ENCODE data around the gene C1orf35.

C1orf35 gene

GRCh38 chr1:228109073-228109961, 6.2 kb upstream of the C1orf35 start, which contains the start of gene MRPL55:
Gene MRPL55 (minus strand): TSS chr1:228109299. CDS start chr1:228108260, 1,039 bp downstream.
- peak; percentile 95 for DNase-seq

DNA sequence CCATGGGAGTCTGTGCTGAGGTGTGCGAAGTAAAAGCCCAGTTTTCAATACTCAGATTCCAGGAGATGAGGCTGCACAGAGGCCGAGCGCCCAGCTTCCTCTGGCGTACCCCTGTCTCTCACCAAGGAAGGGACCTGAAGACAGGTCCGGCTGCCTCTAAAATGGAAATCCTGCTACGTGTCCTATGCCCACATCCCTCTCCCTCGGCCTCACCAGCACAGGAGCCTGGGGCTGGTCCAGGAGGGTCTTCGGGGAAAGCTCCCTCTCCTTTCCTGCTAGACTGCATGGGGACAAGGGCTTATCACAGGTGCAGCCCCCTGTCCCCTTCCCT, 5.6 kb upstream of the C1orf35 start:
- no peak for DNase-seq

DNA sequence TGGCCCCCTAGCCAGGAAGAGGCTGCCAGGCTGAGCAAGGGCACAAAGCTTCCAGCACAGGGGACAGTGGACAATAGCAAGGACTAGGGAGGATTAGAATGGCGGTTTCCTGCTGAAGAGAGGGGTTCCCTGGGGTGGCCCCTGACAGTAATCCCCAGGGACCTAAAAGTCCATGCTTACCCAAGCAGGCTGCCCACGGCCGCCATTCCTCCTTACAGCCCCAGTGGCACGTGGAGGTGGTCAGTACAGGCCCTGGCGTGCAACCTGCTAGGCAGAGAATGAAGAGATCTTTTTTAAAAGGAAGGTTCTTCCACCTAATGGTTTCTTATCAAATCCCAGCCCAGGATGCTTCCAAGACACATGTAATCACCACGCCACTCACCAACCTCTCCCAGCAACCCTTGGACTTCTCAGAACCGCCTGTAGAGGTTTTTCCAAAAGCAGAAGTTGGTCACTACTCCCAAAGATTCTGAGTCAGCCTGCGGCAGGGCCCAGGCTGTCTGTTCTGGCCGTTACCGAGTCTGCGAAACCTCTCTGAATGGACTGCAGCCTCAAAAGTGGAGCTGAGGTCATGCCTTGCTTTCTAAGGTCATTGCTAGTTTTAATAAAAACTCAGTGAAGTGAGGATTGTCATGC, 5.0 kb upstream of the C1orf35 start:
- no peak for DNase-seq

GRCh38 chr1:228107636-228108035, 4.5 kb upstream of the C1orf35 start:
- DNase-seq = no peak

GRCh38 chr1:228106800-228107054, 3.6 kb upstream of the C1orf35 start:
- DNase-seq = no peak

GRCh38 chr1:228105996-228106799, 3.1 kb upstream of the C1orf35 start:
- no peak for DNase-seq

DNA sequence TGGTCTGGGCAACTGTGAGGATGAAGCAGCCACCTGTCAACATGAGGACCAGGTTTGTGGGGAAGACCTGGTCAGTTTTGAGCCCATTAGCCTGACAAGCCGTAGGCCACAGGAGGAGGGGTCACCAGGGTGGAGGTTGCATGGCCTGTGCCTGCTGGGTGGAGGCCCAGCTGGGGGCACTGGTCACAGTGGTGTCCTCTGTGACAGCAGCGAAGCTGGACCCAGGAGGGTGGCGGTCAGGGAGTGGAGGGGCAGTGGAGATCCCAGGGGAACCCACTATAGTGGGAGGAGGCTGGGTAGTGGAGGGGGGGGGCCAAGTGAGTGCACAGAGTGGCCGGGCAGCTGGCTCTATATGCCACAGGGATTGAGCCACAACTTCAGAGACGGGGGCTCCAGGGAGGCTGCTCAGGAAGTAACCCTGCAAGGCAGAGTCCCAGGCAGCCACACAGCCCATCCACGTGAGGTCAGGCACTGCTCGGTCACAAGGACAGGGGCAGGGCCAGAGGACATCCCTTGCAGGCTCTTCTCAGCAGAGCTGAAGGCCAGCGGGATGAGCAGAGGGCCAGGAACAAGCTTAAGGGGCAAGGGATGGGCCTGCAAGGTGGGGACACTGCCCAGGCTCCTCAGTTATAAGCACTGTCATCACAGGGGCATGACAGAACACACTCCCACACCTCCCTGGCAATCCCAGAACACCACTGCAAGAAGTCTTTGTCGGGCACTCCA, 2.3 kb upstream of the C1orf35 start:
- no peak for DNase-seq

- DNase-seq = no peak
Observed at GRCh38 chr1:228104526-228105269, 1.6 kb upstream of the C1orf35 start.

- peak; percentile 51 for DNase-seq
Observed at GRCh38 chr1:228101994-228102790, 933 bp downstream of the C1orf35 start.

DNA sequence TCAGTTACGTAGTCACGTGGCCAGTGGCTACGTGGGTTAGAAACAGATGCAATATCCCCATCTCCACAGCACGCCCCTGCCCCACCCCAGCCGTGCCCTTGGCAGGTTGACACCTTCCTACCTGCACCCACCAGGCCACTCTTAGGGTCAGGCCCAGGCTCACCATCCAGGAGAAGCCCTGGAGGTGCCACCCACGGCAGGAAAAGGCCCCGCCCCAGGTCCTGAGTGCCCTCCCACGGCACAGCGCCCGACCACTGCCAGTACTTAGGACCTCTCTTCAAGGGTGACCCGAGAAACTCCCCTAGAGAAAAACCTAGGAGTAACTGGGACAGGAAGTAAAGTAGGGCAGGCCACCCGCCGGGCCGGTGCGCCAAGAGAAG, 1.5 kb downstream of the C1orf35 start:
- no peak for DNase-seq

DNA sequence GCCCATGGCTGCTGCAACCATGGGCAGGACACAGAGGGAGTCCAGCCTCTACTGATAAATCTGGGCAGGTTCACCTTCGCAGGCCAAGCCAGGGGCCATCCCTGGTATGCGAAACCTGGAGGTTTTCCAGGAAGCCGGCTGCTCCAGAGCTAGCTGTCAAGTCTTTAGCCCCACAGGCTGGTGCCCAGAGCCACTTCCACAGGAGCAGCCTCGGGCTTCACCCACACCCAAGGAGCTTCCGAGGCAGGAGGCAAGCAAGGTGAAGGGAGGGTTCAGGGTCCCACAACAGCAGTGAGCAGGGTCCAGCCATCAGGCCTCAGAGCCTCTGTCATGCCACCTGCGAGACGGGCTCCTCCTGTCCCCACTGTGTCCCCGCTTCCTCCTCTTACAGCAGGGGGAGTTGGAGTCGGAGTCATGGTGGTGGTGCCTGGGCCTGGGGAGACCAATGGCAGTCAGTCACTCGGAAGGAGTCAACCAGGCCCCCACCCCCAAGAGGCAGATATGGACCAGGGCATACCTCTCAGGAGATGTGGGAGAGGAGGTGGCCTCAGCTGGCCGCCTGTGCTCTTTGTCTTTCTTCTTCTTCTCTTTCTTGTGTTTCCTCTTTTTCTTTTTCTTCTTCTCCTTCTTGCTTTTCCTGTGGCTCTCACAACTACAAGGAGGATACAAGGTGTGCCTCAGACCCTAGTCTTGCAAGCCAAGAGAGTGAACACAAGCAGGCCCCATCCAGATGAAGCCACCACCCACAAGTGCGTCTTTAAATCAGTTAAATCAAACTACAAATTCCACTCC, 2.1 kb downstream of the C1orf35 start:
- no peak for DNase-seq

DNA sequence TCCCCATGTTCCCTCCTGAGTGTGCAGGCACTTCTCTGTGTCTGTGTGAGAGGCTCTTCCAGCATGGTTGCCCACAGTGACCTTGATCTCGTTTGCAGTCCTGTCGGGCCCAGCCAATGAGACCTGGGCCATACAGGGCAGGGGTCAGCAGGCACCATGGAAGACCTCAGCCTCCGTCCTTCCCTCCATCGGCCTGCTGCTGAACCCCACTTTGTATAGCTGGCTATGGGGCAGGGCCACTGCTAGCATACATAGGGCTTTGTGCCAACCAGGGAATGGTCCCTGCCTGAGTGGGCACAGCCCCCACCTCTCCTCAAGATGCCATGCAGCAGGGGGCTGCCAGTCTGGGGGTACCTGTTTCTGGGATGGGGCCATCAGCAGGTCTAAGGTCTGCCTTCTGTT, 3.8 kb downstream of the C1orf35 start:
- DNase-seq = no peak

DNA sequence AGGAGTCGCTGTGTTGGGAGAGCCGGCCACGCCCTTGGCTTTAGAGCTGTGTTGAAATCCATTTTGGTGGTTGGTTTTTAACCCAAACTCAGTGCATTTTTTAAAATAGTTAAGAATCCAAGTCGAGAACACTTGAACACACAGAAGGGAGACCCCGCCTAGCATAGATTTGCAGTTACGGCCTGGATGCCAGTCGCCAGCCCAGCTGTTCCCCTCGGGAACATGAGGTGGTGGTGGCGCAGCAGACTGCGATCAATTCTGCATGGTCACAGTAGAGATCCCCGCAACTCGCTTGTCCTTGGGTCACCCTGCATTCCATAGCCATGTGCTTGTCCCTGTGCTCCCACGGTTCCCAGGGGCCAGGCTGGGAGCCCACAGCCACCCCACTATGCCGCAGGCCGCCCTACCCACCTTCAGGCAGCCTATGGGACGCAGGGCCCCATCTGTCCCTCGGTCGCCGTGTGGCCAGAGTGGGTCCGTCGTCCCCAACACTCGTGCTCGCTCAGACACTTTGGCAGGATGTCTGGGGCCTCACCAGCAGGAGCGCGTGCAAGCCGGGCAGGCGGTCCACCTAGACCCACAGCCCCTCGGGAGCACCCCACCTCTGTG, 4.7 kb downstream of the C1orf35 start:
- DNase-seq = no peak

- no peak for DNase-seq
Observed at GRCh38 chr1:228097333-228098081, 5.6 kb downstream of the C1orf35 start.

GRCh38 chr1:228096416-228097332, 6.5 kb downstream of the C1orf35 start:
- DNase-seq = no peak

- DNase-seq = no peak
Observed at GRCh38 chr1:228095938-228096337, 7.2 kb downstream of the C1orf35 start.

DNA sequence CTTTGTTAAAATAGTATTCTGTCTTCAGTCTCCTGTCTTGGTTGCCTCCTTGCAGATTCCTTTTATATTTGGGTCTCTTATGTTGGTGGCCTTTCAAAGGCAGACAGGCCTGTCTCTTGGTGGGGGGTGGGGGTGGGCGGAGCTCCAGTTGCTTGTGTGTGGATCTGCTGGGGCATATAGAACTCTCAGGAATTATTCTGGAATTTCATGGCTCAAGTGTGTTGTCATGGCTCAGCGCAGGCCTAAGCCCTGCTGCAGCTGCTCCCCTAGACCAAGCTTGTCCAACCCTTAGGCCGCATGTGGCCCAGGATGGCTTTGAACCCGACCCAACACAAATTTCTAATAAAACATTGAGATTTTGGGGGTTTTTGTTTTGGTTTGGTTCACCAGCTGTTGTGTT, 8.0 kb downstream of the C1orf35 start:
- no peak for DNase-seq

DNA sequence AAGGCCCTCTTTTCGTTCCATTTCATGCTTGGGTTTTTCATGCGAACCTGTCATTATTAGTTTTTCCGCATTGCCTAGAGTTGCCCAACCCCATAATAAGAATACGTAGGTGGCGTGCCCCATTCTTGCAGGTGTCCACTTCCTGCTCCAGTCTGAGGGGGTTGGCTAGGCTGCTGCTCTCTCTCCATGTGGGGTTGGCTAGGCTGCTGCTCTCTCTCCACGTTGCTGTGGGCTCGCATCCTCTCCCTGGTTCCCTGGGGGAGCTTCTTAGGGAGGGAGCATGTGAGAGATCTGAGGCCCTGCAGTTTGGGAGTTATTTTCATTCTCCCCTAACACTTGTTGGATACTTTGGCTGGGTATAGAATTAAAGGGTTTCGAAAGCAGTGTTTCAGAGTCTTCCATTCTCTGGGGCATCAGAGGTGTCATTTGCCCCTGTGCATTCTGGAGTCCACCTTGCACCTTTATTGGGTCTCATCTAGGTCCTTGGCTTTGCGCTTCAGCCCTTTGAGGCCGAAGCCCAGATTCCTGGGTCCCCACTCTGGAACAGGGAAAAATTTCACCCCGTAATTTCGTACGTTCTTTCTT, 8.6 kb downstream of the C1orf35 start:
- DNase-seq = no peak
